ENCODE measurements around the gene NPAS3.

Gene NPAS3

GRCh38 chr14:33602396-33602795, 663.7 kb downstream of the NPAS3 start:
- no peak for DNase-seq

- DNase-seq: no peak
Observed at GRCh38 chr14:33606591-33606990, 667.9 kb downstream of the NPAS3 start.

GRCh38 chr14:33609582-33609981, 670.9 kb downstream of the NPAS3 start:
- DNase-seq: no peak

- no peak for DNase-seq
Observed at GRCh38 chr14:33610121-33610520, 671.4 kb downstream of the NPAS3 start.

- no peak for DNase-seq
Observed at GRCh38 chr14:33611405-33612196, 672.9 kb downstream of the NPAS3 start.

DNA sequence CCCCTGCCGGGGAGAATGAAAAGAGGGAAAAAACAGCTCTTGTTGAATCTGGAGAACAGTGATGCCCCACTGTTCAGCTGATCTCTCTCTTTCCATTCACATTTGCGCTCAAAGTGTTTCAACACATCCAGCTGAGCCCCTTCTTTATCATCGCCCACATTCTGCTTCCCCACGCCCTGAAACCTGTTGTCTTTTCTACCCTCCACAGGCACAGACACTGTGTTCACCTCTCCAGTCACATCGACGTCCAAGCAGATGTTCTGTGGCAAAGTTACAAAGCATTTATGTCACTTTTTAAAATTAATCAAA, 673.5 kb downstream of the NPAS3 start:
- DNase-seq: no peak

DNA sequence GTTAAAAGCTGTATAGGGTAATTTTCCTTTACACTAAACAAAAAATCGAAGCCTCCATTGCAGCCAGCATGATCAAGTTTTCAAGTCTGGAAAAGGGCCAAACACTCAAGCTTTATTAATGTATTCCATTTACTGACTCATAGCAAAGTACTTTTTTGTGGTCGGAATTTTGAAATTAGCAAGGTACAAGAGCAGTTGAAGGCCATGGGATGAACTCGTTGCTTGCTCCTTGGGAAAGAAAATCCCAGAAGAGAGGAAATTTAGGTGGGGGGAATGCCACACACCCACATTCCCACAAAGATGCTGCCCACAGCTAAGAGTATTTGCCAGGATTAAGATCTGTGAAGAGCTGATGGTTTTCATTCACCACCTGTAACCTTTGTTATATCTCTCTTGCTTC, 678.5 kb downstream of the NPAS3 start:
- no peak for DNase-seq

DNA sequence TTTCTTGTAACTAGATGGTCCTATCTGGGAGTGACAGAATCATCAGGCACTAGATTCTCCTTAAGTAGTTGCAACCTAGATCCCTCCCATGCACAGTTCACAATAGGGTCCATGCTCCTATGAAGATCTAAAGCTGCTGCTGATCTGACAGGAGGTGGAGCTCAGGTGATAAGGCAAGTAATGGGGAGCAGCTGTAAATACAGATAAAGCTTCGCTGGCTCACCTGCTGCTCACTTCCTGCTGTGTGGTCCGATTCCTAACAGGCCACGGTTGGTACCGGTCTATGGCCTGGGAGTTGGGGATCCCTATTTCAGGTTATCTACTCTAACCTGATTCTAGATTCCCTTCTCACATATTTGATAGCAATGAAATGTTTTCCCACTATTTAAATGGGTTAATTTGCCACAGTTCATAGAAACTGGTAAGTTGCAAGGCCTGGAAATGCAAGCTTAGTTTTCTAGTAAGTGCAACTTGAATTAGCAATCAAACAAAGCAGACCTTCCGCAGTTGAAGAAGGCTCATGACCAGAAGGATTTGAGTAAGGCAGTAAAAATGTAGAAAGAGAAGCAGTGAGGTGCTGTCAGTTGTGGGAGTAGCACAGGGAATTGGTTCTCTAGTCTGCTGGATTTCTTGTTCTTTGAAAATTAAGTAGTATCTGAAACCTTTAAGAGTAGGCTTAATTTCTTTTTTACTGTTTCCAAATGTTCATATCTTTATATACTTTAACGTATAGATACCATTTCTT, 679.9 kb downstream of the NPAS3 start:
- DNase-seq: no peak

- no peak for DNase-seq
Observed at GRCh38 chr14:33622496-33622895, 683.8 kb downstream of the NPAS3 start.

GRCh38 chr14:33629792-33630191, 691.1 kb downstream of the NPAS3 start:
- DNase-seq: no peak

GRCh38 chr14:33631021-33631420, 692.3 kb downstream of the NPAS3 start:
- DNase-seq: no peak

GRCh38 chr14:33631441-33631840, 692.8 kb downstream of the NPAS3 start:
- DNase-seq: no peak

DNA sequence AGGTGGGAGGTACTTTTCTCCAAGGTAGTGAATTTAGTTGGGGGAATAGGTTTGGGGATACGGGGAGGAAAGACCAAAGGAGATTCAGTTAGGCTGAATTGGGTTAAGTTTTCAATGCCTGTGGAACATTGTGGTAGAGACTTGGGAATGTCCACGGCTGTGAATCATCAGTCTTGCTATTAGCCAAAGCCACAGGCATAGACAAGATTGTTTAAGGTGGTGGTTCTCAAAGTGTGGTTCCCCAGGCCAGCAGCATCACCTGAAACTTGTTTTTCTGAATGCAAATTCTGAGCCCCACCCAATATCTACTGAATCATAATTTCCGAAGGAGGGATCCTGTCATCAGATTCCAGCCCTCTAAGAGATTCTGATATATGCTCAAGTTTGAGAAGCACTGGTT, 696.0 kb downstream of the NPAS3 start:
- no peak for DNase-seq

GRCh38 chr14:33636716-33637115, 698.0 kb downstream of the NPAS3 start:
- DNase-seq: no peak

DNA sequence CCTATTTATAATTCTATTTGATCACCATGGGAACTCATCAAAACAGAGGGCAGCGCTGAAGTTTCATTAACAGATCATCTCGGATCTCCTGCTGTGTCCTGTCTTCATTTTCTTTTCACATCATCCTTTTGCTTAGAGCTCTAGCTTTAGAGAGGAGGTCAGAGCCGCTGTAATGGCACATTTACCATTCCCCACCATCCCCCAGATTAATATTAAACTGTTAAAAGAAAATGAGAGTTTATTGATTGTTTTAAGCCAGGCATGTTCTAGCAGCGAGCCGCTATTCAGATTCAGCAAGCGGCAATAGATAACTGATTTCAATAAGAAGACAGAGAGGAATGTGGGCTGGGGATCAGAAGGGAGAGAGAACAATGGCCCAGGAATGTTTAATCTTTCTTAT, 703.4 kb downstream of the NPAS3 start:
- DNase-seq: no peak

DNA sequence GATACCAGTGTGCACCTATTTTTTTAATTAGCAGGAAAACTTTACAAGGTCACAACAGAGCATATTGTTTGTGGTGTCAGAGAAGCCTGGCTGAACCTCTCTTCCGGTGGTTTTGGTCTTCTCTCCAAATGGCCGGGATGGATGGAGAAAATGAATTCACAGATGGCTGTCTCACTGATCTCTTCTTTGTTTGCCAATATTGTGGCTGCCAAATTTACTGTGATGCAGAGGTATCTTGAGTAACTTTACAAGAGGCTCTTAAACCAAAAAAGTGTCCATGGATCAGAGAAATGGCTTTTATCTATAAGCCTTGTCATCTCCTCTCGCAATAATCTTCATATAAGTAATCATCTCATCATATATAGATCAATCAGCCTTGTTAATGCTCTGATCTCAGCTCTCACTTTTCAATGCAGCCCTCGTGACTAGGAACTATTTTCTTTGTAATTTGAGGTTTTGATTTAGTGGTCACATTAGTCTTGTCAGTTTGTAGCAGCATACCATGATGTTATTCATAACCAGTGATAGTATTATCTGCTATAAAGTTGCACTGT, 704.1 kb downstream of the NPAS3 start:
- no peak for DNase-seq

- DNase-seq: no peak
Observed at GRCh38 chr14:33643426-33644181, 704.9 kb downstream of the NPAS3 start.

GRCh38 chr14:33646692-33647260, 708.1 kb downstream of the NPAS3 start:
- DNase-seq: no peak

DNA sequence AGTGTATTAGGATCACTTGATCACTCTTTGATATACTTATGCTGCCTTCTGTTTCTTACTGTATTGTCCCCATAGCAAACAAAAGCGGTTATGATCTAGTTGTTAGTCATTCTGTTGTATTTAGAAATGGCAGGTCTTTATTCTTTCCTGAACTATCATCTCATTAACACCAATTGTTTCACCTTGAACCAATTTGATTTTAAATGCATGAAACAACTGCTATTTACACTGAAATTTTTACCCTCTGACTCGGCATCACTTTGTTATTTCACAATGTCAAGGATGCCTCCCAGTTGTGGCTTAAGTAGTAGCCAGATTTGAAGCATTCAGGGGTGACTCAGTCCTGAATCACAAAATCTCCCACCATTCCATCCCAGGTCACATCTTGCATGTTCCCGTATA, 708.7 kb downstream of the NPAS3 start:
- DNase-seq: no peak

DNA sequence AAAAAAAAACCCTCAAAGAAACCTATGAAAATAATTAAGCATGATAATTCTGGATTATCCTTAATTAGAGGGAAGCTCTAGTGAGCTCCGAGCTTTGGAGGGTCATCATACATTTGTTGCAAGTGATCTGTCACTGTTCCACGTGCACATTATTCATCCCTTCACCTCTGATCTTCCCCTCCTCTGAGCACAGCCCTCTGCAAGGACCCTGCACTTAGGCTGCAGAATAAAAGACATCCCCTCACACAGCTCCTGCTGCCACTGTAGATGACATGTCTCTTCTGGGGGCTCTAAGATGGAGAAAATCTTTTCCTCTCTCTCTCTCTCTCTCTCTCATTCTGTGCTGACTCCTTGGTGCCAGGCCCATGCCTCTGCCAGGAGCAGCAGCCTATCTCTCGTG, 711.8 kb downstream of the NPAS3 start:
- DNase-seq: no peak

DNA sequence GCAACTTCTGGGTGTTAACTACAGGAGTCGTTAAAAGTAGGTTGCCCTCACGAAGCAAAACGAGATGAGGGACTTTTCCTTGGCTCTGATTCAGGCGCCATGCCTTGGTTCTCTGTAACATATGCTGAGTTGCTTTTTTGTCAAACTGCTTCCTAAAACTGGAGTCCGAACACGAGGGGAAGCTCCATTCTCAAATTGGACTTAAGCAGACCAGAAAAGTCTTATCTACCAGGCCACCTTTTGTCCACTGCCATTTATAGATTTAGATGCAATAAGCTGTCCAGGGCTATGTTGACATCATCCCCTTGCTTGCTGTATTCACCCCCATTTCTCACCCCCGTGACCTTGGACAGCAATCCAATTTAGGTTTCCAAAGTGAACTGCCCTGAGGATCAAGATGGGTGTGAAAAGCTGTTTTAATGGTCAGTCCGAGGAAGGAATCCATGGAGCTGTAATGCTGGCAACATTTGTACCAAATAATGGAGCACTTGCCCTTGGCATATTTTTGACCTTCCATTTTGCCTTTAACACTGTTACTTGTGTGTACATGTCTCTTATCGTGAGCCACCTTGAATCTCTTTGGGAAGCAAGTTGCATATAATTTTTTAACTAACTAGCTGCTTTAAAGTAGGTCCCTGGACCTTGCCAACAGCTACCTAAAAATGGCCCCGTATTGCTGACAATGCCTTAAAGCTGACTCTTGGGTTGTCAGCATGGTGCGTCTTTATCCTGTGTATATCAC, 714.1 kb downstream of the NPAS3 start:
- no peak for DNase-seq

DNA sequence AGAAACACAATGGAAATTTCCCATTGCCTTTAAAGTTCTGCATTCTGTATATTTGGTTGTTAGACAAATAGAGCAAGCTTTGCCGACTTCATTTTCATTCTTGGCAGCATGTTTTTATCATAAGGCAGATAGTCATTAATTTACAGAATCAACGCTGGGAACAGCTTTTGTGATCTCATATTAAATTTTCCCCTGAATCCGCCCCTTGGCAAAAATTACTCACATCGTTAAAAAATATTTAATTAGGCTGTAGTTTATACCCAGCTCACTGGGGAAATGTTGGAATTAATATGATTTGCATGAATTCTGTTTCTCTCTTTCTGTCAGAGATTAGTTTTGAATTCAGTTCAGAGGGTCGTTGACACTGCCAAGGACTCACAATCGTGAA, 714.6 kb downstream of the NPAS3 start:
- no peak for DNase-seq
